Activated CD4-positive, alpha-beta T cell treated with anti-CD3 and anti-CD28 coated beads, Interleukin-2, amount 10 ng/mL, durations not matched to agents 24 days and 14 days (primary cell): ENCODE measurements around the gene HBD. TPM values are rescaled to one million over a fixed set of nuclear protein-coding genes. Genes with fewer than 3 reads are reported as not detected.

Source experiments
- DNase-seq: peaks from one replicate; pipeline ENCODE4 v3.0.0; 2022
- H3K27ac Mint-ChIP-seq: one replicate; pipeline ENCODE4 v1.8.0; 2022; ENCODE audit warnings: mild to moderate bottlenecking, mixed read lengths
- H3K27me3 Mint-ChIP-seq: one replicate; pipeline ENCODE4 v1.8.0; 2022; ENCODE audit warnings: mixed read lengths
- H3K36me3 Mint-ChIP-seq: one replicate; pipeline ENCODE4 v1.8.0; 2022; ENCODE audit warnings: low read depth, mild to moderate bottlenecking, mixed read lengths
- H3K4me1 Mint-ChIP-seq: one replicate; pipeline ENCODE4 v1.8.0; 2021; ENCODE audit warnings: mixed read lengths
- H3K4me3 Mint-ChIP-seq: one replicate; pipeline ENCODE4 v1.8.0; 2022; ENCODE audit warnings: mild to moderate bottlenecking, moderate library complexity, mixed read lengths
- H3K9me3 Mint-ChIP-seq: one replicate; pipeline ENCODE4 v1.8.0; 2021; ENCODE audit warnings: mixed read lengths
- intact Hi-C: fragments of 100-400 bp; cut with micrococcal nuclease; formaldehyde crosslinking; loops from one replicate; pipeline ENCODE4 v1.15.1; 2023
- total RNA-seq: library from RNA; stranded (reverse); gene quantifications from 2 replicates; pipeline ENCODE4 v1.2.3, GENCODE V29; 2022

Gene HBD
- total RNA-seq, 1 donor from 2014 or later = not detected

DNA sequence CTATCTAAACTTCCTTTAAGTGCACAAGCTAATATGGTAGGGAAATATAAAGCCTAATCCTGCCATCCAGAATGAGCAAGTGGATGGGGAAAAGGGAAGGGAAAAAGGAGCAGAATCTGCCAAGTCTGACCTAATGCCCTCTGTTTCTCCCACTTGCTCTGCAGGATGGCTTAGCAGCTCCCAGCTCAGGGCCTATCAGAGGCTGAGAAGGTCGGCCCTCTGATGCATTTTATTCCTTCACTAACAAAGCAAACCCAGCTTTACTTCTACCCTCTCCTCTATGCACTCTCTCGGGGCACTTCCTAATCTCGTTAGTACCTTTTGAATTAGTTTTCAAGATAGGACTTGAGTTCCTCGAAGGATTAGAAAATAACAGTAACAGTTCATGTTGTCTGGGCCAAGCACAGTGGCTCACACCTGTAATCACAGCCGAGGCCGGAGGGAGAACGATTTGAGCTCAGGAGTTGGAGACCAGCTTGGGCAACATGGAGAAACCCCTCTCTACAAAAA is 23.9 kb downstream of the HBD start:
- H3K9me3 Mint-ChIP-seq = no peaks in the 10 kb centered on the region
- H3K36me3 Mint-ChIP-seq = no peaks in the 10 kb centered on the region
- intact Hi-C loops = no loop called here
- H3K27me3 Mint-ChIP-seq = no peaks in the 10 kb centered on the region
- DNase-seq = no peak
- H3K4me3 Mint-ChIP-seq = no peak overlapping the region
- no peaks in the 10 kb centered on the region for H3K4me1 Mint-ChIP-seq
- H3K27ac Mint-ChIP-seq = no peak overlapping the region

DNA sequence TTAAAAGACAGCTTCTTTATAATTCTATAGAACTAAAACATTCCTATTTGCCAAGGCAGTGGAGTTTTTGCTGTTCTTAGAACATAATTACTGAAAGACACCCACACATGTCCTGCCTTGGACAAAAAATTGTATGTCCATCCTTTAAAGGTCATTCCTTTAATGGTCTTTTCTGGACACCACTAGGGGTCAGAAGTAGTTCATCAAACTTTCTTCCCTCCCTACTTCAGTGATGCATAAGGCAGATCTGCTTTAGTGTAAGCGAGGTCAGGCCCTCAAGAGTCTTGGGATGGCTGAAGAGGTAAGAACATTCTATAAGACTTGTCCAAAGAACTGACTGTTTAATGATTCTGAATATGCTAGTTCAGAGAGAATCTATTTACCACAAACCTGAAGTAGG is 29.5 kb downstream of the HBD start:
- intact Hi-C loops = no loop called here
- H3K36me3 Mint-ChIP-seq = no peaks in the 10 kb centered on the region
- H3K27me3 Mint-ChIP-seq = no peaks in the 10 kb centered on the region
- H3K4me1 Mint-ChIP-seq = no peaks in the 10 kb centered on the region
- H3K4me3 Mint-ChIP-seq = no peak overlapping the region
- no peaks in the 10 kb centered on the region for H3K9me3 Mint-ChIP-seq
- H3K27ac Mint-ChIP-seq = no peak overlapping the region
- DNase-seq = no peak

DNA sequence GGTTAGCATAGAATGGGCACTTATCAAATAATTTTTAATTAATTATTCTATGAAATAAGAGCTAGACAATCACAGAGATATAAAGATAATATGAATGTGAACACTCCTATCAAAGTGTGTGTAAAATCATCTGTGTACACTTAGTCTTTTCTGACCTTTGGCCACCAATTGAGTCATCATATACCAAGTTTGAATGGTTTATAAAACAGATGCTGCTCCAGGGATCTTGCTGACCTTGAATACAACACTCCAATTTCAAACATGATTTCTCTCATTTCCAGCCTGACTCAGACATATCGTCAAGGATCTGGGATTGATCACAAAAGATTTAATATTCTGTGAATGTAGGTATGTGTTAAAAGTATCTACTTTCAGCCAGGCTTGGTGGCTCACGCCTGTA is 30.9 kb downstream of the HBD start:
- no peaks in the 10 kb centered on the region for H3K4me1 Mint-ChIP-seq
- H3K27me3 Mint-ChIP-seq = no peaks in the 10 kb centered on the region
- no peaks in the 10 kb centered on the region for H3K36me3 Mint-ChIP-seq
- H3K9me3 Mint-ChIP-seq = no peaks in the 10 kb centered on the region
- H3K27ac Mint-ChIP-seq = no peak overlapping the region
- no peak for DNase-seq
- intact Hi-C loops = no loop called here
- no peak overlapping the region for H3K4me3 Mint-ChIP-seq

DNA sequence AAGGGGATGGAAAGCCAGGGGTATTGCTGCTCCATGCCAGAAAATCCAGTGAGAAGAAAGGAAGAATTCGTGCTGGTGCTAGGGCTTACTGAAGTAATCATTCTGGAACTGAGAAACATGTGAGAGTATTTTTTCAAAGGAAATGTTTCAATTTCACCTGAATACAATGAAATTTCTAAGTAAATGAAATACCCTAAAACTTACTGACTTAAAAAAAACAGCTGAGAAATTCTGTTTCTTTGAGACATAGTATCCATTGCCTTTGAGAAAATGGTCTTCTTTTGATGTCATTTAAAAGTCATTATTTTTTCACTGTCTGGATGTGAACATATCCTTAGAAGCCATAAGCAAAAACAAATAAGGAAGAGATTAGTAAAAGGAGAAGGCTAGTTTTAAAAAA is 33.7 kb downstream of the HBD start, which contains the start of gene OR51V1:
TSS of gene OR51V1 (minus strand) at position 101 of the 400 bp plus-strand sequence. CDS start at position 101, 0 bp downstream.
- DNase-seq = no peak
- Mint-ChIP-seq H3K36me3 (no peaks in the 10 kb centered on the region), H3K9me3 (no peaks in the 10 kb centered on the region), H3K4me1 (no peaks in the 10 kb centered on the region), H3K27ac (no peak within 1 kb of the TSS), H3K4me3 (no peak within 1 kb of the TSS), H3K27me3 (no peaks in the 10 kb centered on the region)
- intact Hi-C loops = no loop called here

DNA sequence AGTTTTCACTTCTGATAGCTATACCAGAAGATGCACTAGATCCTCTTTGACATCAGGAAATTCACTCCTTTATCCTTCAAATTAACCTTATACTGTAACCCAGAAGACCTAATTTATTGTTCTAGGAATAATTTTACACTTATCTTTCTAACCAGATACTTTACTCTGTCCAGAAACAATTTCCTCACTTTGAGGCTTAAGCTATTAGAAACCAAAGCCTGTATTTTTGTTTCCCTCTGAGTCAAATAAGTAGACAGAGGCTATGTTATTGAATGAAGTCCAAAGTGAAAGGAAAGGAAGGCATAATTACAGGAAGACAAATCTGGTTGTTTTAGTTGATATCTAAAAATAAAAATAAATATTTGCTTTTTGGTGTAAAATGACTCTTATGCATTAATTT is 36.0 kb downstream of the HBD start:
- Mint-ChIP-seq H3K9me3 (no peaks in the 10 kb centered on the region), H3K27me3 (no peaks in the 10 kb centered on the region), H3K4me3 (no peak overlapping the region), H3K36me3 (no peaks in the 10 kb centered on the region), H3K27ac (no peak overlapping the region), H3K4me1 (no peaks in the 10 kb centered on the region)
- intact Hi-C loops = no loop called here
- no peak for DNase-seq

DNA sequence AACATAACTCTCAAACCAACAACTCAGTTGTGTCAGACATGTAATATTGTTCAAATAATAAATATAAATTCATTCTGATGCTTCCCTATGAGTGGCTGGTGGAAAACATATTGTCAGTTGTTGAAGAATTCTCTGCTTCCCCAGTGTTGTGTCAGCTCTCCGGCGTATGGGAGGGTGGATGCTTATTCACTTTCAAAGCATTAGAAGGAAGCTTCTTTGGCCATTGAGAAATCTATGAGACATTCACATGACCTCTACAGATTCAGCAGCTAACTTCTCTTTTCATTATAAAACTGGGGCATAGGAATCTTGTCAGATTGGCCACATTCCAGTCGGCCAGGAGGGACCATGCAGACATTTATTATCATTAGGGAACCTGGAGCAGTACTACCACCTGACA is 36.7 kb downstream of the HBD start:
- intact Hi-C loops = no loop called here
- no peaks in the 10 kb centered on the region for H3K9me3 Mint-ChIP-seq
- H3K27me3 Mint-ChIP-seq = no peaks in the 10 kb centered on the region
- H3K4me3 Mint-ChIP-seq = no peak overlapping the region
- no peaks in the 10 kb centered on the region for H3K36me3 Mint-ChIP-seq
- H3K27ac Mint-ChIP-seq = no peak overlapping the region
- DNase-seq = no peak
- H3K4me1 Mint-ChIP-seq = no peaks in the 10 kb centered on the region

DNA sequence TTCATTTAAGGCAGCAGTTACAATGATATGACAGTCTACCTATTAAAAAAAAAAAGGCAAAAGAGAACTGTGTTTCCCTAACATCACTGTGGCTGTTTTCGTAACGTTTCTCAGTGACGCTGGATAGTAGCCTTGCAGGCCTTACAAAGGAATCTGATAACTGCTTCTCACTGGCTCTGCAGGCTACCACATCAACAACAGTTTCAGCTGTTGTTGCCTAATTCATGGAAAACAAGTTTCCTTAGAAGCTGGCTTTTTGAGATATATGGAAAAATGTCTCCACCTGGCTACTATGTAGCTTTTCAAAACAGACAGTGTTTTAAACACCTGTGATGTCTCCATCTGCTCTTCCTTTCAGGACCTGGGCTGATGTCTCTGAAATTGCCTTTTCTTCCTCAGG is 37.6 kb downstream of the HBD start:
- Mint-ChIP-seq H3K27me3 (no peaks in the 10 kb centered on the region), H3K9me3 (no peaks in the 10 kb centered on the region), H3K4me3 (no peak overlapping the region), H3K36me3 (no peaks in the 10 kb centered on the region), H3K4me1 (no peaks in the 10 kb centered on the region), H3K27ac (no peak overlapping the region)
- intact Hi-C loops = no loop called here
- no peak for DNase-seq

DNA sequence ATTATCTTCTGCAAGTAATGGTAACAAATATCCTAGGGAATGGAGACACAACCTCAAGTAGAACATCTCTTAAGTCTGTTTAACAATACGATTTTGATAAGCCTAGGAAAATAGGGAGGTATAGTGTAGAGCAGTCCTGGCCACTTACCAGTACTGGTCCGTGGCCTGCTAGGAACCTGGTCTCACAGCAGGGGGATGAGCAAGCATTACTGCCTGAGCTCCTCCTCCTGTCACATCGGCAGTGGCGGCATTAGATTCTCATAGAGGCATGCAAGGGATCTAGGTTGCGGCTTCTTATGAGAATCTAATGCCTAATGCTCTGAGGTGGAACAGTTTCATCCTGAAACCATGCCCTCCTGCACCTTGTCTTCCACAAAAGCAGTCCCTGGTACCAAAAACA is 38.2 kb downstream of the HBD start:
- H3K36me3 Mint-ChIP-seq = no peaks in the 10 kb centered on the region
- DNase-seq = no peak
- no peaks in the 10 kb centered on the region for H3K4me1 Mint-ChIP-seq
- no peak overlapping the region for H3K4me3 Mint-ChIP-seq
- H3K27ac Mint-ChIP-seq = no peak overlapping the region
- intact Hi-C loops = no loop called here
- no peaks in the 10 kb centered on the region for H3K9me3 Mint-ChIP-seq
- H3K27me3 Mint-ChIP-seq = no peaks in the 10 kb centered on the region

DNA sequence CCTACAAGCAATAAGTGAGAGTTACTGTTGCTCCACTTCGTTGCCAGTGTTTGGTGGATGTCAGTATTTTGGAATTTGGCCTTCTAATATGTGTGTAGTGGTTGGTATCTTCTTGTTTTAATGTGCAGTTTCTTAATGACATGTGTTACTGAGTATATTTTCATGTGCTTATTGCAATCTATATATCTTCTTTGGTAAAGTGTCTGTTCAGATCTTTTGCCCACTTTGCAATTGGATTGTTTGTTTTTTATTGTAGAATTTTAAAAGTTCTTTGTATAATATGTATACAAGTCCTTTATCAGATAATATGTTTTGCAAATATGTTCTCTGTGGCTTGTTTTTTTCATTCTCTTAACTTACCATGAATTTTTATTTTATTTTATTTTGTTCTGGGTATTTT is 41.5 kb downstream of the HBD start:
- intact Hi-C loops = no loop called here
- no peaks in the 10 kb centered on the region for H3K36me3 Mint-ChIP-seq
- DNase-seq = no peak
- H3K9me3 Mint-ChIP-seq = no peaks in the 10 kb centered on the region
- H3K27me3 Mint-ChIP-seq = no peaks in the 10 kb centered on the region
- H3K4me1 Mint-ChIP-seq = no peaks in the 10 kb centered on the region
- no peak overlapping the region for H3K4me3 Mint-ChIP-seq
- no peak overlapping the region for H3K27ac Mint-ChIP-seq

DNA sequence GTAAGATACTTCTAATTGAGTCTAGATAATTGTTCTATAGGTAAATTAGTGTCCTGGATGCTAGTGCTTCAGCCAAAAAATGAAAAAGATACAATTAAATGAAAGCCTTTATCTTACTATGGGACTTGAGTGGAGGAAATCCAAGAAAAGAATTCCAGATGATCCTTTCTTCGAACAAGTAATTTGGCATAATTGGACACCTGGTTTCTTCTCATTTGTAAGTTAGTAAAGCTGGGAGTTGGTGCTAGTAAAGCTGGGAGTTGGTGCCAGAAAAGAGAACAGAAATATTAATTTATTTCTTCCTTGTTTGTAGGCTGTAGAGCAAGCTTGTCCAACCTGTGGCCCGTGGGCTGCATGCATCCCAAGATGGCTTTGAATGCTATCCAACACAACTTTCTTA is 46.1 kb downstream of the HBD start:
- no peaks in the 10 kb centered on the region for H3K27me3 Mint-ChIP-seq
- no peak overlapping the region for H3K4me3 Mint-ChIP-seq
- no peak for DNase-seq
- H3K4me1 Mint-ChIP-seq = no peaks in the 10 kb centered on the region
- intact Hi-C loops = no loop called here
- H3K36me3 Mint-ChIP-seq = no peaks in the 10 kb centered on the region
- no peaks in the 10 kb centered on the region for H3K9me3 Mint-ChIP-seq
- no peak overlapping the region for H3K27ac Mint-ChIP-seq

Other genes starting within 250 kb of the HBD start
- not detected in 2 replicates for gene OR51L1, start 239.6 kb downstream of the HBD start, total RNA-seq
- gene OR52J3, start 188.0 kb downstream of the HBD start, total RNA-seq = not detected in 2 replicates
- not detected in 2 replicates for gene OR52E2, start 174.9 kb downstream of the HBD start, total RNA-seq
- not detected in 2 replicates for gene OR52E1, start 164.9 kb downstream of the HBD start, total RNA-seq
- not detected in 2 replicates for gene OR52A5, start 96.1 kb downstream of the HBD start, total RNA-seq
- not detected in 2 replicates for gene OR52A1, start 79.7 kb downstream of the HBD start, total RNA-seq
- not detected in 2 replicates for gene OR51V1, start 33.8 kb downstream of the HBD start, total RNA-seq
- not detected in 2 replicates for gene HBB, start 7.4 kb downstream of the HBD start, total RNA-seq
- gene HBG1, start 15.4 kb upstream of the HBD start, total RNA-seq = not detected in 2 replicates
- not detected in 2 replicates for gene HBG2, start 20.3 kb upstream of the HBD start, total RNA-seq
- not detected in 2 replicates for gene HBE1, start 35.5 kb upstream of the HBD start, total RNA-seq
- gene OR51B4, start 67.5 kb upstream of the HBD start, total RNA-seq = not detected in 2 replicates
- gene OR51B2, start 89.8 kb upstream of the HBD start, total RNA-seq = not detected in 2 replicates
- gene OR51B5, start 109.0 kb upstream of the HBD start, total RNA-seq = not detected in 2 replicates
- not detected in 2 replicates for gene OR51B6, start 117.0 kb upstream of the HBD start, total RNA-seq
- gene OR51M1, start 149.3 kb upstream of the HBD start, total RNA-seq = not detected in 2 replicates
- gene OR51Q1, start 187.6 kb upstream of the HBD start, total RNA-seq = not detected in 2 replicates
- gene OR51I1, start 207.0 kb upstream of the HBD start, total RNA-seq = not detected in 2 replicates
- gene OR51I2, start 214.8 kb upstream of the HBD start, total RNA-seq = not detected in 2 replicates